ENCODE data around the gene RINL.
"Not testable (repeated sequence)": the region's sequence is repeated elsewhere in the genome, so short reads cannot be mapped to it uniquely, and the experiment has no call there.

The RINL gene

GRCh38 chr19:38899447-38900201 lies 21.5 kb upstream of the RINL start, which contains the start of the genes NFKBIB and SIRT2:
TSS of gene NFKBIB (plus strand) at chr19:38899969. CDS start at chr19:38900033, 64 bp downstream.
TSS of gene SIRT2 (minus strand) at chr19:38899618. CDS start at chr19:38899521, 97 bp downstream.
- peak; percentile 93 to 99 for DNase-seq (ENCODE audit: low spot score in 2 of 2)
- Mint-ChIP-seq H3K36me3 (ENCODE audit: insufficient read depth) (peaks cover 30% of the 10 kb centered on the region), H3K4me1 (peaks cover 61% of the 10 kb centered on the region), H3K27me3 (no peaks in the 10 kb centered on the region), H3K4me3 (peak within 1 kb of the TSS; percentile 86), H3K27ac (ENCODE audit: low read depth) (peak within 1 kb of the TSS; percentile 100), H3K9me3 (no peaks in the 10 kb centered on the region)
- ATAC-seq (replicated peaks; ENCODE audit: extremely low read depth, poor library complexity, severe bottlenecking), result peak; percentile 90

DNA sequence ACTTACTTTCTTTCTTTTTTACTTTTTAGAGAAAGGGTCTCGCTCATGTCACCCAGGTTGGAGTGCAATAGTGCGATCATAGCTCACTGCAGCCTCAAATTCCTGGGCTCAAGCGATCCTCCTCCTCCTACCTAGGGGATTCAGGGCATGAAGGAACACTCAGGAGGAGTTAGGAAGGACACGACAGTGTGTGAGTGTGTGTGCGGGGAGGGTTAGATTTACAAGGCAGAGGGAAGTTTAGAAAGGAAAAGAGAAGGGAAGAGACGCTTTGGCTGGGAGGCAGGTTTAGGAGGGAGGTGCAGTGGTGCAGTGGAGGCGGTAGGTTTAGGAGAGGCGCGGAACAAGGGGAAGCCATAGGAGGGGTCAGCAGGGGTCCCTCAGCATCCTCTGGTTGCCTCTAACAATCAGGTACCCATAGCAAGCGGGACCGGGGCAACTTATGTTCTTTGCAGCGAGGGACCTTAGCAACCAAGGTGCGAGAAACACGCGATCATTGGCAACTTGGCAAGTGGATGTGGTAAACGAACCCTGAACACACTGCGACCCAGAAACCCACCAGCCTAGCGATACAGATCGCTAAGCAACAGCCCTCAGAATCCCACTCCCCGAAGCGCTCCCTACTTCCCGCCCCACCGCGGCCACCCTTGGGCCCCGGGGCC lies 20.8 kb upstream of the RINL start:
- no peak for DNase-seq (ENCODE audit: low spot score in 2 of 2)
- Mint-ChIP-seq H3K4me3 (peak overlapping the region; percentile 86), H3K4me1 (peaks cover 58% of the 10 kb centered on the region), H3K27ac (ENCODE audit: low read depth) (peak overlapping the region; percentile 100), H3K9me3 (no peaks in the 10 kb centered on the region), H3K36me3 (ENCODE audit: insufficient read depth) (peaks cover 28% of the 10 kb centered on the region), H3K27me3 (no peaks in the 10 kb centered on the region)
- peak; percentile 49 for ATAC-seq (replicated peaks; ENCODE audit: extremely low read depth, poor library complexity, severe bottlenecking)

DNA sequence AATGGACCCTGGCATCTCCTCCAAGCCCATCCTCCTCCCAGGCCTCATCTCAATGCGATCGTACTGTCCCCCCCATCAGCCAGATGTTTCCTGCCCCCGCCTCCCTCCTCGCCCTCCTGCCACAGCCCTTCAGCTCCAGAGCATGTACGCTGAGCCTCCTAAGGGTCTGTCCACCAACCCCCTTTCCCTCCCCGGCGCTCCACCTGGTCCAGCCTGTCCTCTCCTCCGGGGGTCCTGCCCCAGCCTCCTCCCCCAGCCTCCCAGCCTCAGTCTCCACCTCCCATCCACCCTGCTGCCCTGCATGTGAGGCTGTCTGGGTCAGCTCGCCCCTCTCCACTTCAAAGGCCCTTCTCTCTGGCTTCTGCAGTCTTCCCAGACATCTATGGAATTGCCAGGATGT lies 16.9 kb upstream of the RINL start:
- Mint-ChIP-seq H3K9me3 (no peaks in the 10 kb centered on the region), H3K27ac (ENCODE audit: low read depth) (peak overlapping the region; percentile 78), H3K36me3 (ENCODE audit: insufficient read depth) (peaks cover 38% of the 10 kb centered on the region), H3K4me3 (peak overlapping the region; percentile 36), H3K27me3 (no peaks in the 10 kb centered on the region), H3K4me1 (peaks cover 41% of the 10 kb centered on the region)
- no peak for ATAC-seq (replicated peaks; ENCODE audit: extremely low read depth, poor library complexity, severe bottlenecking)
- DNase-seq (ENCODE audit: low spot score in 2 of 2), result no peak

GRCh38 chr19:38893341-38893771 lies 15.3 kb upstream of the RINL start:
- ATAC-seq (replicated peaks; ENCODE audit: extremely low read depth, poor library complexity, severe bottlenecking) (no peak), DNase-seq (ENCODE audit: low spot score in 2 of 2) (no peak)
- Mint-ChIP-seq H3K9me3 (no peaks in the 10 kb centered on the region), H3K27me3 (no peaks in the 10 kb centered on the region), H3K4me1 (peaks cover 30% of the 10 kb centered on the region), H3K36me3 (ENCODE audit: insufficient read depth) (peaks cover 39% of the 10 kb centered on the region), H3K4me3 (no peak overlapping the region), H3K27ac (ENCODE audit: low read depth) (no peak overlapping the region)

- Mint-ChIP-seq H3K27me3 (no peaks in the 10 kb centered on the region), H3K36me3 (ENCODE audit: insufficient read depth) (peaks cover 38% of the 10 kb centered on the region), H3K4me3 (no peak overlapping the region), H3K9me3 (no peaks in the 10 kb centered on the region), H3K27ac (ENCODE audit: low read depth) (no peak overlapping the region), H3K4me1 (peaks cover 25% of the 10 kb centered on the region)
- ATAC-seq (replicated peaks; ENCODE audit: extremely low read depth, poor library complexity, severe bottlenecking) (no peak), DNase-seq (ENCODE audit: low spot score in 2 of 2) (no peak)
These were observed 14.8 kb upstream of the RINL start for GRCh38 chr19:38892841-38893240.

DNA sequence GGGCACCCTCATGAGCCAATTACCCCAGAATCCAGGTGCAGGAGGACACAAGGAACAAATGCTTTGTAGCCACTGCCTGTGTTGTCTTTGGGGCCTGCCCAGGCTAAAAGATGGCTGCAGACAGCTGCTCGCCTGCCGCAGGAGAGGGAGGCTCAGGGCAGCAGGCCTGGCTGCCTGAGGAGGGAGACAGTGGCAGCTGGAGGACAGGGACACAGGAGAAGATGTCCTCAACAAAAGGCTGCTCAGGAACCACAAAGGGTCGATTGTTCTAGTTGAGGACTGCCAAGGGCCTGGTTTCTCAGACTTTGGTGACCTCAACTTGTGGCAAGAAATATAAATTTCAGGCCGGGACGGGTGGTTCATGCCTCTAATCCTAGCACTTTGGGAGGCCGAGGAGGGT lies 13.7 kb upstream of the RINL start:
- Mint-ChIP-seq H3K27ac (ENCODE audit: low read depth) (no peak overlapping the region), H3K4me3 (no peak overlapping the region), H3K9me3 (no peaks in the 10 kb centered on the region), H3K27me3 (no peaks in the 10 kb centered on the region), H3K36me3 (ENCODE audit: insufficient read depth) (peaks cover 32% of the 10 kb centered on the region), H3K4me1 (peaks cover 17% of the 10 kb centered on the region)
- ATAC-seq (replicated peaks; ENCODE audit: extremely low read depth, poor library complexity, severe bottlenecking) (no peak), DNase-seq (ENCODE audit: low spot score in 2 of 2) (no peak)

DNA sequence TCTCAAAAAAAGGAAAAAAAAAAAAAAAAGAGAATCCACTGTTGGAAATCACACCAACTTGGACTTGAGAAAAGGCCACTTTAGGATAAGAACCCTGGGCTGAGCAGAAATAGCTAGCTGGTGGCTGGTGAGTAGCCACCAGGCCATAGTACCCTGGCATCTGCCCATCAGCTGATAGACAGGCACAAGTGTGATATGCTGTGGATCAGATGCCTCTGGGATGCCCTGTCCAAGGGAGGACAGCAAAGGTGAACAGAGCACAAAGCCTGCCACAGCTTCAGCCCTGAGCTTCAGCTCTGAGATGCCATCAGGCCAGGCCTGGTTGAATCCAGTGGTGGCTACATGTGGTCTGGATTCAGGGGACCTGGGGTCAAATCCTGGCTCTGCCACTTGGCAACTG lies 12.6 kb upstream of the RINL start:
- peaks cover 13% of the 10 kb centered on the region for H3K4me1 Mint-ChIP-seq
- peaks cover 35% of the 10 kb centered on the region for H3K36me3 Mint-ChIP-seq (ENCODE audit: insufficient read depth)
- DNase-seq (ENCODE audit: low spot score in 2 of 2) (no peak), ATAC-seq (replicated peaks; ENCODE audit: extremely low read depth, poor library complexity, severe bottlenecking) (no peak)
- H3K27ac Mint-ChIP-seq (ENCODE audit: low read depth), result no peak overlapping the region
- H3K4me3 Mint-ChIP-seq, result no peak overlapping the region
- no peaks in the 10 kb centered on the region for H3K9me3 Mint-ChIP-seq
- H3K27me3 Mint-ChIP-seq, result no peaks in the 10 kb centered on the region

- Mint-ChIP-seq H3K27ac (ENCODE audit: low read depth) (no peak overlapping the region), H3K4me1 (peaks cover 4% of the 10 kb centered on the region), H3K4me3 (no peak overlapping the region), H3K36me3 (ENCODE audit: insufficient read depth) (peaks cover 33% of the 10 kb centered on the region), H3K27me3 (no peaks in the 10 kb centered on the region), H3K9me3 (no peaks in the 10 kb centered on the region)
- ATAC-seq (replicated peaks; ENCODE audit: extremely low read depth, poor library complexity, severe bottlenecking) (no peak), DNase-seq (ENCODE audit: low spot score in 2 of 2) (no peak)
These were observed 11.7 kb upstream of the RINL start for GRCh38 chr19:38889803-38890202.

DNA sequence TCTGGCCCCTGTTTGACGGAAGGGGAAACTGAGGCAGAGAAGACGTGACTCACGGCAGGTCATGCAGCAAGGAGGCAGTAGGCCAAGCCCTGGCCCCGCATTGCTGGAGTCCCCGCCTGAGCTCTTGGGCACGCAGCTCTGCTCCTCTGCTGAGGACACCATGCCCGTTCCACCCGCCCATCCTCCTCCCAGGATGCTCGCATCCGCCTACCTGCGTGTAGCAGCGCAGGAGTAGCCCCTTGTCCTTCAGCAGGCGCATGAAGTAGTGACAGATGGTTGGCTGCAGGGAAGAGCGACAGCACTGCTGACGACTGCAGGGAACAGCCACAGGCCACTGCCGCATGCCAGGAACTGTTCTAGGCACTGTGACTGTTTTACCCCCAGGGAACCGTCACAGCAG lies 10.8 kb upstream of the RINL start:
- no peak overlapping the region for H3K4me3 Mint-ChIP-seq
- H3K27ac Mint-ChIP-seq (ENCODE audit: low read depth), result no peak overlapping the region
- no peak for DNase-seq (ENCODE audit: low spot score in 2 of 2)
- no peaks in the 10 kb centered on the region for H3K9me3 Mint-ChIP-seq
- no peak for ATAC-seq (replicated peaks; ENCODE audit: extremely low read depth, poor library complexity, severe bottlenecking)
- H3K4me1 Mint-ChIP-seq, result no peaks in the 10 kb centered on the region
- no peaks in the 10 kb centered on the region for H3K27me3 Mint-ChIP-seq
- H3K36me3 Mint-ChIP-seq (ENCODE audit: insufficient read depth), result peaks cover 33% of the 10 kb centered on the region

DNA sequence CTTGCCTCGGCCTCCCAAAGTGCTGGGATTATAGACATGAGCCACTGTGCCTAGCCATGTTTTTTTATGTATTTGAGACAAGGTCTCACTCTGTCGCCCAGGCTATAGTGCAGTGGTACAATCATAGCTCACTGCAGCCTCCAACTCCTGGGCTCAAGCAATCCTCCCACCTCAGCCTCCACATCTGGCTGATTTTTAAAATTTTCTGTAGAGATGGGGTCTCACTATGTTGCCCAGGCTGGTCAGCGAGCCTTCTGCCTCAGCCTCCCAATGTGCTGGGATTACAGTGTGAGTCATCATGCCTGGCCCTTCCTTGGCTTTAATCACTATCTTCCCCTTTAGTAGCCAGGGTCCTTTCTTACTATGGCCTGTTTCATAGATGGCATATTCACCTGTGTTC lies 6.6 kb upstream of the RINL start:
- H3K9me3 Mint-ChIP-seq; ATAC-seq (replicated peaks; ENCODE audit: extremely low read depth, poor library complexity, severe bottlenecking); DNase-seq (ENCODE audit: low spot score in 2 of 2); H3K4me3 Mint-ChIP-seq; H3K4me1 Mint-ChIP-seq; H3K27me3 Mint-ChIP-seq: not testable (repeated sequence)
- H3K36me3 Mint-ChIP-seq (ENCODE audit: insufficient read depth), result peaks cover 33% of the 10 kb centered on the region
- peak overlapping the region; percentile 80 for H3K27ac Mint-ChIP-seq (ENCODE audit: low read depth)

DNA sequence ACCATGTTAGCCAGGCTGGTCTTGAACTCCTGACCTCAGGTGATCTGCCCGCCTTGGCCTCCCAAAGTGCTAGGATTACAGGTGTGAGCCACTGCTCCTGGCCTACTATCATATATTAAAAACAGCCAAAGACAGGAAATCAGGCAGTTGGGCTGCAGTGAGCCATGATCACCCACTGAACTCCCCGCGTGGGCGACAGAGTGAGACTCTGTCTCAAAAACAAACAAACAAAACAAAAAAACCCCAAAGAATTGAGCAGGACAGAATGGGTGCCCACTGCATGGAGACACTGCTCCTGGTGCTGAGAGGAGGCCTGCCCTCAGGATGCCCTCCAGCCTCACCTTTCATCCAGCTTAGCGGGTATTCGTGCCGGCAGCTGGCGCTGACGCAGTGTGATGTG lies 5.2 kb upstream of the RINL start:
- ATAC-seq (replicated peaks; ENCODE audit: extremely low read depth, poor library complexity, severe bottlenecking) (no peak), DNase-seq (ENCODE audit: low spot score in 2 of 2) (no peak)
- H3K4me1 Mint-ChIP-seq, result peaks cover 12% of the 10 kb centered on the region
- no peaks in the 10 kb centered on the region for H3K27me3 Mint-ChIP-seq
- no peaks in the 10 kb centered on the region for H3K9me3 Mint-ChIP-seq
- H3K4me3 Mint-ChIP-seq, result no peak overlapping the region
- H3K36me3 Mint-ChIP-seq (ENCODE audit: insufficient read depth), result peaks cover 32% of the 10 kb centered on the region
- H3K27ac Mint-ChIP-seq (ENCODE audit: low read depth), result peak overlapping the region; percentile 72

DNA sequence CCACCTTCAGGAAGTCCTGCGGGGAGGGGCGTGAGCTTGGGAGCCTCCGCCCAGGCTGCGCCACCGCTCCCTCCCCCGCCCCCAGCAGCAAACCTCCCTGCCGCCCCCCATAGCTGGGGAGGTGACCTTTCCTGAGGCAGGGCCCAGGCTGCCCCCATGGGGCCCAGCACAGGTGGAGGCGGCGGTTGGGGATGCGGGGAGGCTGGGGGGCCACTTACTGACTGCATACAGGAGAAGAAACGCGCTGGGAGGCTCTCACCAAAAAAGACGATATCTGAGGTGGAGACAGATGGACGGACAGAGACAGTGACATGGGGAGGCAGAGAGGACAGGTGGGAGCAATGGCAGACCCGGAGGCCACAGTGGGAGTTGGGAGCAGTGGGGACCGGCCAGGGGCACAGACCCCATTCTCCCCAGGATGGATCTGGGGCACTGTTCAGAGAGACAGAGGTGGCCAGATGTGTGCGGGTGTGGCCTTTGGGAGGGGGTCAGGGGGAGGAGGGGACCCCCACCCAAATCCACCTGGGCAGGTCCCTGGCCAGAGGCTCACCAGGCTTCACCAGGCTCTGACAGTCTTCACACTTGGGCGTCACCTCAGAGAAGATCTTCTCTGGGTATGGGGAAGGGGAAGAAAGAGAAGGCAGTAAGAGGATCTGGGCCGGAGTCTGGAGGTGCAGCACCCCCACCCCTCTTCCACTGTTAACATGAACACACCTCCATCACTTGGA lies 3.0 kb upstream of the RINL start:
- Mint-ChIP-seq H3K27ac (ENCODE audit: low read depth) (peak overlapping the region; percentile 71), H3K9me3 (no peaks in the 10 kb centered on the region), H3K27me3 (no peaks in the 10 kb centered on the region), H3K4me1 (peaks cover 30% of the 10 kb centered on the region), H3K36me3 (ENCODE audit: insufficient read depth) (peaks cover 25% of the 10 kb centered on the region), H3K4me3 (no peak overlapping the region)
- ATAC-seq (replicated peaks; ENCODE audit: extremely low read depth, poor library complexity, severe bottlenecking) (no peak), DNase-seq (ENCODE audit: low spot score in 2 of 2) (no peak)

All from central memory CD8-positive, alpha-beta T cell (primary cell).